Erythroblast (primary cell): ENCODE data around the gene XPA.

Experiments used
- GATA1 ChIP-seq: IDR thresholded peaks from 2 replicates; pipeline ENCODE4 v1.6.1; 2011; ENCODE audit warnings: low read depth, mild to moderate bottlenecking, control low read depth, low read length, moderate library complexity
- POLR2A ChIP-seq: IDR thresholded peaks from 2 replicates; pipeline ENCODE4 v1.6.1; 2011; ENCODE audit warnings: mild to moderate bottlenecking, low read length

- no peak for TF ChIP-seq POLR2A
- TF ChIP-seq GATA1, result no peak
Observed at GRCh38 chr9:97628668-97629067, 68.5 kb downstream of the XPA start.
